ENCODE measurements around the gene IGF2.
"Not testable (repeated sequence)": the region's sequence is repeated elsewhere in the genome, so short reads cannot be mapped to it uniquely, and the experiment has no call there.

The IGF2 gene

DNA sequence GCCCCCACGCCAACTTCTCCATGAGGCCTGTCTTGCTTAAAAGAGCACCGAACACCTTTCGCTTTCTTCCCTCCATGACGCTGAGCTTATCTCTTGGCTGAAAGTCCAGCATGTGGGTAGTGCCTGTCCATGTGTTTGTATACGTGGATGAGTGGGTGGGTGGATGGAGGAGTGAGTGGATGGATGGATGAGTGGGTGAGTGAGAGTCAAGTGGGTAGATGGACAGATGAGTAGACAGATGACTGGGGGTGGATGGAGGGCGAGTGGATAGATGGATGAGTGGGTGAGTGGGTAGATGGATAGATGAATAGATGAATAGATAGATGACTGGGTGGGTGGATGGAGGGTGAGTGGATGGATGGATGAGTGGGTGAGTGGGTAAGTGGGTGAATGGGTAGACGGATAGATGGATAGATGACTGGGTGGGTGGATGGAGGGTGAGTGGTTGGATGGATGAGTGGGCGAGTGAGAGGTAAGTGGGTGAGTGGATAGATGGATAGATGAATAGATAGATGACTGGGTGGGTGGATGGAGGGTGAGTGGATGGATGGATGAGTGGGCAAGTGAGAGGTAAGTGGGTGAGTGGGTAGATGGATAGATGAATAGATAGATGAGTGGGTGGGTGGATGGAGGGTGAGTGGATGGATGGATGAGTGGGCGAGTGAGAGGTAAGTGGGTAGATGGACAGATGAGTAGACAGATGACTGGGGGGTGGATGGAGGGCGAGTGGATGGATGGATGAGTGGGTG lies 14.3 kb downstream of the IGF2 start:
- DNase-seq (ENCODE audit: low read depth in 3 of 3, low spot score in 1 of 3) = not testable (repeated sequence)

DNA sequence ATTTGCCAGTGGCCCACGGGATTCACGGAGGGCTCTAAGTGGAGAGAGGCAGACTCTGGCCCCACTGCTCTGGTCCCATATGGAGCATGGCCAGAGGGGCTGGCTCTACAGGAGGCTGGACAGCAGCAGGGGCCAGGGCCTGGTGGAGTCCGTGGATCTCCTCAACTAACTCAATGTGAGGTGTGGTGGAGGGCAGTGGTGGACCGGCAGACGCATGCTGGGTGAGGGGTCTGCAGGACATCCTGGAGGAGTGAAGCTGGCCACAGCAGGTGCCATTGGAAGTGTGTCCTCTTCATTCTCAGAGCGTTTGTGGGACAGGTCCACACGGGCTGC lies 15.6 kb downstream of the IGF2 start:
- DNase-seq (ENCODE audit: low read depth in 3 of 3, low spot score in 1 of 3) = no peak

DNA sequence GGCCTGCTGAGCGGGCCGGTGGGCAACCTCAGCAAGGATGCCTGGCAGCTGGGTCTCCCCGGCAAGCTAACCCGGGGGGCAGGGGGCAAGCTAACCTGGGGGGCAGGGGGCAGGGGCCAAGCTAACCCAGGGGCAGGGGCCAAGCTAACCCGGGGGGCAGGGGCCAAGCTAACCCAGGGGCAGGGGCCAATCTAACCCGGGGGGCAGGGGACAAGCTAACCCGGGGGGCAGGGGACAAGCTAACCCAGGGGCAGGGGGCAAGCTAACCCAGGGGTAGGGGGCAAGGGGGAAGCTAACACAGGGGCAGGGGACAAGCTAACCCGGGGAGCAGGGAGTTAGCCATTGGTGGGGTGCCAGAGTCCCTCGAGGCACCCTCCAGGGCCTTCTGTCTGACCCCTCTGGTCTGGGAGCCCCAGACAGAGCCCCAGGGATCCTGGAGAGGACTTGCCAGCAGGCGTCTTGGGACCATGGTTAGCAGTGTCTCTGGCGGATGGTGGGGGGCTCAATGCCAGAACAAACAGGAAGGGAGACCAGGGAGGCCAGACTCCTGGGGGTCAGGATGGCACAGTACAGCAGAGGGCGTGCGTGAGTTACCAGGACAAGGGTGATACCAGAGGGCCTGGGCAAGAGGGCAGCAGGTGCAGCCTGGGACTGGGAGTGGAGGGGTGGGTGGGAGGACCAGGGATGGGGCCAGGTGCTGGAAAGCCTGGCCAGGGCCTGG lies 16.1 kb downstream of the IGF2 start:
- no peak for DNase-seq (ENCODE audit: low read depth in 3 of 3, low spot score in 1 of 3)

DNA sequence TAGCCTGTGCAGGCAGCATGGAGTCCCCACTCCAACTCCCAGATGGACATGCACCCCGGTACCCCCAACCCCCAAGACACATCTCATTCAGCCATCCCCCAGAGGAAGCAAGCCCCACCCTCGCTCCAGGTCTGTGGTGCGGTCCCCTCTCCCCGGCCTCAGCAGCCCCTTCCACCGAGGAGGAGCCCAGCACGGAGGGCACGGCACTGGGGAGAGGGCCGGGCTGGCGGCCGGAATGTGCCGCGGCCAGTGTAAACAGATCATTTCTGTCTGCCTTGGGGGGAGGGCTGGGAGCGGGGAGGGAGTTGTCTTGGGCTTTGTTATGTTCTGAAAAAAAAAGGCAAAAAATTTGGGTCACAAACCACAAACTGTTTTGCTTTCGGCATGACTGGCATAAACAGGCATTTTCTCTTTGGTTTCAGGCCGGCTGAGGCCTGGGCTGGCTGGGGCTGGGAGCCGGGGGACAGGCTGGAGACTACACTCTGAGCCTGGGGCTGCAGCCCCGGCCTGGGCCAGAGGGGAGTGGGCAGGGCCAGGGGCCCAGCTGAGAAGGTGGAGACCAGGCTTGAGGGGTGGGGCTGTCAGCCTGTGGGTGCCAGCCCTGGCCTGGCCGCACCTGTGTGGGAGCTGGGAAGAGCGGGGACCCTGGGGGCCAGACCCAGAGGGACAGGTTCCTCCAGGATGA lies 16.8 kb downstream of the IGF2 start:
- DNase-seq (ENCODE audit: low read depth in 3 of 3, low spot score in 1 of 3) = no peak

DNA sequence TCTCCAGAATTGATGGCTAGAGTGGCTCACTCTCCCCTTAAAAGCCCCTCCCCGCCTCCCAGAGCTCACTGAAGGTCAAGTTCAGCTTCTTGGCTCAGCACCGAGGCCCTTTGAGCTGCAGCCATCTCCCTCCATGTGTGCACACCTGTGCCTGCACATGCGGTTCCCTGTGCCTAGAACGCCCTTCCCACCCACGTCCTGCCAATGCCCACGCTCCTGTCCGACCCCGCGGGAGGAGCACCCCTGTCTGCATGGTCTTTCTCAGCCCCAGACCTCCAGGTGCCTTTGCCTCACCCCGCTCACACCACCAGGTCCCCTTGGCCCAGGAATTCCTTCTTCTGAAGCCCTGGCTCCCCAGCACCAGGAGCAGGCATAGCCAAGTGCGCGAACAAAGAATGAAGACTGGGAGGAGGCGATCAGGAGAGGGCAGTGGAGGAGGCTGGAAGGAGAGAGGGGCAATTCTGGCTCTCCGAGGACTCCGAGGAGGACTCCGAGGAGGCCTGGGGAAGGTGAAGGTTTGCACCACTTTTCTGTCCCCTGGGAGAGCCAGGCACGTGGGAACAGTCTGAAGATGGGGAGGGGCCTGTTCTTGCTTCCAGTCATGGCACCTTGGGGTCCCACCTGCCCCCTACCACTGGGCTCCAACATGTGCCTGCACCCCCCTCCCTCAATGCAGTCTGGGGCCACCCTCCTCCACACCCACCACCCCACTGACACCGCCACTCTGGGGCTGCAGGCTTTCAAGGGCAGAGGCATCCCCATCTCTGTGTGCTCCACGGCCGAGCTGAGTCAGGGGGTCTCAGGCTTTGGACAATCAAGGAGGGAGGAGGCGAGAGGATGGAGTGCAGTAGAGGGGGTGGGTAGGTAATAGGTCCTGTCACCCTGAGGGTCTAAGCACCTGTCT lies 17.7 kb downstream of the IGF2 start:
- DNase-seq (ENCODE audit: low read depth in 3 of 3, low spot score in 1 of 3) = no peak

DNA sequence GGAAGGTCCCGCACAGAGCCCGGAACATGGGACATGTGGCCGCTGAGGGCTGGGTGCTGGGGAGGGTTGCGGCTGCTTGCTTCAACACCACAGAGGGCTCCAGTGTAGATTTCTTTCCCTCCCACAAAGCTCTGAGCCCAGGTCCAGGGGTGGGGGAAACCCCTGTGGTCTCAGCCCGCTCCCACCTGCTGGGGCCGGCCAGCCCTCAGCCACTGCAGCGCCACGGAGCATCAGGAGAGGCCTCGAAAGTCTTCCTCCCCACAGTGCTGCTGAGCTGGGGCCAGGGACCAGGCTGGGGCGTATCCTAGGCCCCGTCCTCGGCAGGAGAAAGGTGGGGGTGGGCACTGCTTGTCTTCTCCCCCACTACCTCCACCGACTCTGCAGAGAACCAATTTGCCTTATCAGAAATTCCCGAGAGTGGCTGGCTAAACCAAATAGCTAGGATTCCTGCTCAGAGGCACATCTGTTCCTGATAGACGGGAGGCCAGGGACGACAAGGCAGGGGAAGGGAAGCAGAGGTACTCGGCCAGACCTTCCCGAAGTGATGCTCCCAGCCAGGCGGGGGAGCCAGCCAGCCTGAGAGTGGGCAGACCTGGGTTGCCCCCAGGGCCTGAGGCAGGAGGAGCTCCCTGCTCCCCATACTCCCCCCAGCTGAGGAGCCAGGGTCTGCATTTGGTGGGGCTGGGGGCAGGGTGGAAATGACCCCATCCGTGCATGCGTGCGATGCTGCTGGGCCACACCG lies 18.7 kb downstream of the IGF2 start:
- DNase-seq (ENCODE audit: low read depth in 3 of 3, low spot score in 1 of 3) = no peak

DNA sequence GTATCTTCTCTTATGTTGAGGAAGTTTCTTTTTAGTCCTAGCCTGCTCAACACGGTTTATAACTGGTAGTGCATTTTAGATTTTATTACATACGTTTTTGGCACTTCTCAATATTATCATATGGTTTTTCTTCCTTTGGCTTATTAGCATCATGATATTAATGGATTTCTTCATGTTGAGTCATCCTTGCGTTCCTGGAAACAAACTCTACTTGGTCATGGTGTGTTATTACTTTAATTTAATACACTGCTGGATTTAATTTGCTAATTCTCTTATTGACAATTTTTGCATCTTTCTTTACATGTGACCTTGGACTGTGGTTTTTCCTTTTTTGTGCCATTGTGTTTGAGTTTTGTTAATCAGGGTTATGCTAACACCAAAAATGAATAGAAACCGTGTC lies 20.5 kb downstream of the IGF2 start:
- DNase-seq (ENCODE audit: low read depth in 3 of 3, low spot score in 1 of 3) = no peak

DNA sequence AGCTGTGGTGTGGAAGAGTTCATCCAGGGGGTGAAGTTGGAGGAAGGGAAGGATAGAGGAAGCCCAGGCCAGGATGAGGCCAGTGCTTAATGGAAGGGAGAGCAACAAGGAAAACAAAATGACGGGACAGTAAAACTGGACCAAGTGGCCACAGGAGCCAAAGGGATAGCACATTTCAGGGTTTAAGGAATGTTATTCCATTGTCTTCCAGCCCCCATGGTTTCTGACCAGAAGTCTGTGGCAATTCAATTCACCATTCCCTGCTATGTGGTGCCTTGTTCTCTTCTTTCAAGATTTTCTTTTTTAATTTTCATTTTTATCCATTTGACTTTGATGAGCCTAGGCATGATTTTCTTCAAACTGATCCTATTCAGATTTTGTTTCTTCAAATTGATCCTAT lies 22.5 kb downstream of the IGF2 start:
- no peak for DNase-seq (ENCODE audit: low read depth in 3 of 3, low spot score in 1 of 3)

DNA sequence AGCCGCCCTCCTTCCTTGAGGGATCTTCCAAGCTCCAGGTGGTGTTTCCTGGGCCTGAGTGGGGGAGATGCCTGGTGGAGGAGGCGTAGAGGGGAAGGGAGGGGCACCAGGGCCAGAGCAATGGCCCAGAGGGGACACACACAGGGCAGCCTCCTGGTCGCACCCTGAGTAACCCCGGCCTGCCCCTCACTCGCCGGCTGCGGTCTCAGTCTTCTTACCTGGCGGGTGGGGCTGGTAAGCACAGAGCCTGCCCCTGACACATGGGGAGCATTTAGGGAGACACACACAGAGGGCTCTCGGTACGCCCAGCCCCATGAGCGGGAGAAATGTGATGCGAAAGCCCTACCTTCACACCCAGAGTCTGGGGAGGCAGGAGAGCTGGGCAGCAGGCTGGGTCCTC lies 23.9 kb downstream of the IGF2 start:
- DNase-seq (ENCODE audit: low read depth in 3 of 3, low spot score in 1 of 3) = no peak

DNA sequence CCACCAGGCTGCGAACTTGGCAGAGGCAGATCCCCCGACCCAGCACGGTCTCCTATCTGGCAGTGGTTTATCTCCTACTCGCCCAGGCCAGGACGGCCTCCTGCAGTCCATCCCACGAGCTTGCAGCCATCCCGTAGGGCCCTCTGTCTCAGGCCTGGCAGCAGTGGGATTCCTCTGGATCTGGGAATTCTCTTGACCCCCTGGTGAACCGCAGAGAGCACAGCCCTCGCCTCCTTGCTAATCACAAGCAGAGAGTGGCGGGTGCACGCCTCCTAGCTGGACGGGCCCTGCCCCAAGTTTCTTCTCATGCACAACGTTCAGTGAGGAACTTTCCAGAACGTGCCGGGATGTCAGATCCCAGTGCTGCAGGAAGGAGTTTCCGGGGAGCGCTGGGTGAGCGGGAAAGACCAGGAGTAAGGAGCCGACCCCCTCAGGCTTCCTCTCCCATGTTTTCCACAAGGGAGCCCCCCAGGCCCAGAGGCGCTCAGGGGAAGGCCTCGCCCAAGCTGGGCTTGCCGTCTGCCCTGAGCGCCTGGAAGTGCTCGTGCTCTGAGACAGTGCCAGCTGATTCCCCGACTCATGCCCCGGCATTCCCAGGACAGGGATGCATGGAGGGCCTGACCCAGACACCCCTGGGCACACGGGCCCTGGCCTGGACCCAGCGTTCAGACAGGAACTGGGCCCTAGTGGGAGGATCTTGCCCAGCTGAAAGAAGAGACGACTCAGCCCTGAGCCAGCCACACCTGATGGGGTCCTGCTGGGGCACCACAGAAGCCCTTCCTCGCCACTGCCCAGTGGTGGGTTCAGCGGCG lies 24.6 kb downstream of the IGF2 start:
- no peak for DNase-seq (ENCODE audit: low read depth in 3 of 3, low spot score in 1 of 3)

DNA sequence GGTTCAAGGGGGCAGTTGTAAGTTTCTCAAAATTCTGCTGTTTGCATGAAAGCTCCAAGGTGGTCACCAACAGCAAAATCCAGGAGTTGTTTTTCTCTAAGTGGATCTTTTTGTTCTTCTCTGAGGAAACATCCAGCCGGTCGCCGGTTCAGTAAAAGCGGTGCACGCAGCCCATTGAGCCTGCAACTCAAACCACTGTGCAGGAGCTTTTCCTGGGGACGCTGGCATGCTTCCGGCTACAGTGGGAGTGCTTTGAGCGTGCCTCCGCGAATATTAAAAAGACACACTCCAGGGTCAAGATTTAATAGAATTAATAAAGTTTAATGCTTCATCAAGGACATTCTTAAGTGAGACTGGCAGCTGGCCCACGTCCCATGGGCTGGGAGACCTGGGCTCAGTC lies 25.4 kb downstream of the IGF2 start:
- no peak for DNase-seq (ENCODE audit: low read depth in 3 of 3, low spot score in 1 of 3)

DNA sequence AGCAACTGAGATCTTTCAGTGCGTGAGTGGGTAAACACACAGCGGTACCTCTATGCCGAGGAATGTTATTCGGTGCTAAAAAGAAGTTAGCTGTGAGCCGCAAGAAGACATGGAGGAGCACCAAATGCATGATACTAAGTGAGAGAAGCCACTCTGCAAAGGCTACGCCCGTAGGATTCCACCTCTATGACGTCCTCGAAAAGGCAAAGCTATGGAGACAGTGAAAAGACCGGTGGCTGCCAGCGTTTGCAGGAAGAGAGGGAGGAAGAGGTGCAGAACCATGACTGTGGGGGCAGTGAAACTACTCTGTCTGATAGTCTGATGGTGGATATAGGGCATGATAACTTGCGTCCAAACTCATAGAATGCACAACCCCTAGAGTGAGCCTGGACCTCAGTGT lies 28.7 kb downstream of the IGF2 start:
- no peak for DNase-seq (ENCODE audit: low read depth in 3 of 3, low spot score in 1 of 3)

DNA sequence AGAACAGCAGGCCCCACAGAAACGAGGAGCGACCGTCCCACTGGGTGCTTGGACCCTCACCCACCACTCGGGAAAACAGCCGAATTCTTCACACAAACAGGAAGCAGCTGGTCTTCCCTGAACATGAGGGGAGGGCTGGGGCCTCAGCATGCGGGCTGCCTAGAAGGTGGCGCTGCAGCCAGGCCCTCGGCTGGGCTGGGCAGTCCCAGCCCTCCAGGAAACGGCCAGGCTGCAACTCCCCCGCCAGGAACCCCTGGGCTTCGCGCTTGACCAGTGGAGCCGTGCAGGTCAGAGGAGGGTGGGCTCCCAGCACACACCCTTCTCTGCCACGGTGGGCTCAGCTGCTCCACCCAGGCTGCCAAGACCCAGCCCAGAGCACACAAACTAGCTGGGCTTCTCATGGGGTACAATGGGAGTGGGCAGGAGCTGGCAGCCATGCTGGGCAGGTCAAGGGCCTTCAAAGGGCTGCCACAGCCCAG lies 29.6 kb downstream of the IGF2 start:
- DNase-seq (ENCODE audit: low read depth in 3 of 3, low spot score in 1 of 3) = no peak

DNA sequence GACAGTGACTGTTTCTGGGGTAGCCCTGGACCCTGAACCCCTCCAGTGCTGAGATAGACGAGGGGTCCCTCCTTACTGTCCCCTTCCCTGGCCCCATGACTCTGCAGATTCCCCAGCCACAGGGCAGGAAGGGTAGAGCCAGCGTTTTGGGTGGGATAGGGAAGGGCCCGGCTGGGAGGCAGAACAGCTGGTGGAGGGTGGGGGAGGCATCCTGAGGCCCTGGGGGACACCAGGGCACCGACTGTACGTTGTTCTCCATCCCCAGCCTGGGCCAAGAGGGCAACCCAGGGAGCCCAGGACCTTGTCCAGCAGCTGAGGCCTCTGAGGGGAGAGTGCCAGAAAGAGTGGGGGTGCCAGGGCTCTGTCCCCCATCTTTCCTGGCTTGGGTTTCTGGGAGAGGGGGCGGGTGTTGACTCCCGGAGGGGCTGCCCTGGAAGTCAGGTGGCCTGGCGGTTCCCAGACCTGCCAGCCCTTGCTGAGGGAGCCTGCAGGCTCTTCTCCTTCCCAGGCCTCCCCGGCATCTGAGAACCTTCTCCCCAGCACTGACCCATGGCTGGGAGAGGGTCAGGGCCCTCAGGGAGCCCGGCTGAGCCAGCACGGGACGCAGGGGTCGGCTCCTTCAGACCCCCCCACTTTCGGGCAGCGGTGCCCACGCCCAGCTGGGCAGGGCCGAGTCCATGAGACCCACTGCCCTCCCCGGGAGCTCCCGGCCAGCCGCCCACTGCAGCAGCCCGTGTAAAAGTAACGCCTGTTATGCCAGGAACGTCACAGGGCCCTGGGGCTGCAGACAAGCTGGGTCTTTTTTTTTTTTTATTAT lies 30.3 kb downstream of the IGF2 start:
- no peak for DNase-seq (ENCODE audit: low read depth in 3 of 3, low spot score in 1 of 3)

DNA sequence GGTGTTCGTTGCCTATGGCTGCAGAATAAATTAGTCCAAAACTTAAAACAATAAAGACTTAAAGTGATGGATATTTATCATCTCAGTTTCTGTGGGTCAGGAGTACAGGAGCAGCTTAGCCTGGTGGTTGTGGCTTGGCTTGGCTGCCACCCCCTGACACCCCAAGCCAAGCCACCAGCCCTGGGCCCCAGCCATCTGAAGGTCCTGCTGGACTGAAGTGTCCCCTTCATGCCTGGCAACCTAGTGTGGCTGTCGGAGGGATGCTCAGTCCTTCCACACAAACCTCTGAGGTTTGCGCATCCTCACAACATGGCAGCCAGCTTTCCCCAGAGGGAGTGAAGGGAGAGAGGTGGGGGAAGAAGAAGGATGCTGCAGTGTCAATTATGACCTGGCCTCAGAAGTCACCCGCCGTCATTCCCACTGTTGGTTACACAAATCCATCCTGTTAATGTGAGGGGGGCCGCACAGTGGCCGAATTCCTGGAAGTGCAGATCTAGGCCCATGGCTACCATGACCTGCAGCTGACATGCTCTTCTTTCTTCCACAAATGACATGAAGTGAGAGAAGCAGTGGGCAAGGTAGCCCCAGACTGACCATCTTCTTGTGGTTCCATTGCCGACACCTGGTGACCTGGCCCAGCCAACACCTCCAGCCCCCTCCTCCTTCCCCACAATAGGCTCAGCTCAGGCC lies 31.1 kb downstream of the IGF2 start:
- no peak for DNase-seq (ENCODE audit: low read depth in 3 of 3, low spot score in 1 of 3)

DNA sequence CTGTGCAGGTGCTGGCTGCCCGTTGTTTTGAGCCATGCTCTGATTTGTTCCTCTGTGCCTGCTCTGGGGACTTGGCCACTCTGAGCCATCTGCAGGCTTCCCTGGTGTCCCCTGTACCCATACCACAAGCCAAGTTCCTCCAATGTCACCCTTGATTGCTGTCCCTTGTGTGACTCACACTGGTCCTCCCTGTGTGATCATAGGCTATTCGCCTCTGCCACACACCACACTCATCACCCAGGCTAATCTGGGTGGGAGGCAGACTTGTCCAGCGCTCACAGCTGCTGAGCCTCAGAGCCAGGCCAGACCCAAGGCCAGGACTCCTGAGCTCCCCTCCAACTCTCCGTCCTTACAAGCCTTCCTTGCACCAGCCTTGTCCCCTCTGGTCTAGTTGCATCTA lies 31.7 kb downstream of the IGF2 start:
- DNase-seq (ENCODE audit: low read depth in 3 of 3, low spot score in 1 of 3) = no peak

DNA sequence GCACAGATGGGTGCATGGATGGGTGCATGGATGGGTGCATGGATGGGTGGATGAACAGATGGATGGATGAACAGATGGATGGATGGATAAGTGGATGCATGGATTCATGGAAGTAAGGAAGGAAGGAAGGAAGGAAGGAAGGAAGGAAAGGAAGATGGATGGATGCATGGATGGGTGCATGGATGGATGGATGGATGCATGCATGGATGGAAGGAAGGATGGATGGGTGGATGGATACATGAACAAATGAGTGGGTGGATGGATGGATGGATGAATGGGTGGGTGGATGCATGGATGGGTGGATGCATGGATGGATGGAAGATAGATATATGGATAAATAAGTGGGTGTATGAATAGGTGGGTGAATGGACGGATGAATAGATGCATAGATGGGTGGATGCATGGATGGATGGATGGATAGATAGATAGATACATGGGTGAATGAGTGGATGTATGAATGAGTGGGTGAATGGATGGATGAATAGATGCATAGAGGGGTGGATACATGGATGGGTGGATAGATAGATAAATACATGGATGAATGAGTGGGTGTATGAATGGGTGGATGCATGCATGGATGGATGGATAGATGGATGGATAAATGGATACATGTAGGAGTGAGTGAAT lies 32.5 kb downstream of the IGF2 start:
- no peak for DNase-seq (ENCODE audit: low read depth in 3 of 3, low spot score in 1 of 3)

DNA sequence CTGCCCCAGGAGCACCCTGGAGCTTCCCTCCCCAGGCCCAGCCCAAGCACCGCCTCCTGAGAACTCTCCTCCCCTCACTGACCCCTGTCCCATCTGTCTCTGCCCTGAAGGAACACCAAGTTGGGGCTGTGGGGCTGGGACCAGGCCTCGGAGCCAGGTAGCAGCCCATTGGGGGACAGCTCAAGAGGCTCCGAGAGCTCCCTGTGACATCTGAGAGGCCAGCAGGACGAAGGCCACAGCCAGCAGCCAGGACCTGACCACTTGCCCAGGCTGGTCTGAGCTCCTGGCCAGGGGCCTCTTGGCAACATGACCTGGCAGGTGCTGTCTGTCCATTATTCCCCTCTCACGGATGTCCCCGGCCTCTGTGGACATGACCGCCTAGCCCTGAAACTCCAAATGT lies 33.7 kb downstream of the IGF2 start:
- no peak for DNase-seq (ENCODE audit: low read depth in 3 of 3, low spot score in 1 of 3)

Data from stimulated activated CD4-positive, alpha-beta T cell treated with anti-CD3 and anti-CD28 coated beads, TNF-alpha, amount 100 ng/mL, for 1 hour (primary cell).